Measurements from ENCODE around the gene GTPBP3. TPM values are rescaled to one million over a fixed set of nuclear protein-coding genes. Genes with fewer than 3 reads are reported as not detected.
"Not testable (repeated sequence)": the region's sequence is repeated elsewhere in the genome, so short reads cannot be mapped to it uniquely, and the experiment has no call there.

Gene GTPBP3, protein sequence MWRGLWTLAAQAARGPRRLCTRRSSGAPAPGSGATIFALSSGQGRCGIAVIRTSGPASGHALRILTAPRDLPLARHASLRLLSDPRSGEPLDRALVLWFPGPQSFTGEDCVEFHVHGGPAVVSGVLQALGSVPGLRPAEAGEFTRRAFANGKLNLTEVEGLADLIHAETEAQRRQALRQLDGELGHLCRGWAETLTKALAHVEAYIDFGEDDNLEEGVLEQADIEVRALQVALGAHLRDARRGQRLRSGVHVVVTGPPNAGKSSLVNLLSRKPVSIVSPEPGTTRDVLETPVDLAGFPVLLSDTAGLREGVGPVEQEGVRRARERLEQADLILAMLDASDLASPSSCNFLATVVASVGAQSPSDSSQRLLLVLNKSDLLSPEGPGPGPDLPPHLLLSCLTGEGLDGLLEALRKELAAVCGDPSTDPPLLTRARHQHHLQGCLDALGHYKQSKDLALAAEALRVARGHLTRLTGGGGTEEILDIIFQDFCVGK
- 11.9 TPM for polyA plus RNA-seq (ENCODE audit: insufficient read length)

DNA sequence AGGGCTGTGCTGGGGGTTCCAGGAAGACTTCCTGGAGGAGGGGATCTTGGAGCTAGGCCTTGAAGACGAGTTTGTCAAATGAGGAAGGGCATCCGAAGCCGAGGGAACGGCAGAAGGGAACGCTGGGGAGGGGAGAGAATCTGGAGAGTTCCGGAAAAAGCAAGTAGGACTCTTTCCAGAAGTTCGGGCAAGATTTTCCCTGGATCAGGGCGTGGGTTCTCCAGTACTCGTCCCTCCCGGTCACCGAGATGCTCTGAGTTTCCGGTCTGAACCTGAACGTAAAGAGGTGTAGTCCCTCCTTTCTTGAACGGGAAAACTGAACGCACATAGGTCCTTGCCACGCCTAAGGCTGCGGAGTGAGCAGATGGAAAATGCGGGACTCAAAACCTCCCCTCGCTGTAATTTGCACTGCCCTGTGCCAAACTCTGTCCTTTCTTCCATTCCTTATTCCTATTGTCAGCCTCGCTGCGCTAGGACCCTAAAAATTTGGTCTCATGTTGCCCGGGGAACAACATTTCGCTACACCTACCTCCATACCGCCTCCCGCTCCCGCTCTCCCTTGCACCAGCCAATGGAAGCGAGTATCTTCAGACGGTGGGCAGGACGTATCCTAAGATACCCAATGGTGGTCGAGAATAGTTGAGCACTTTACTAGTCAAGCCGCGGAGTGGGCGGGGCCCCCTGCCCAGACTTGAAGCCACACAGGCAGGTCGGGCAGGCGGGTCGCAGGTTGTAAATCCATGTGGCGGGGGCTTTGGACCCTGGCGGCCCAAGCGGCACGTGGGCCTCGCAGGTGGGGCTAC, at the start of gene GTPBP3:
Gene GTPBP3 (plus strand): TSS at position 682 of the 803 bp plus-strand sequence. CDS start 59 bp downstream, at position 741.
- peak; percentile 97 for DNase-seq (ENCODE audit: low read depth)

DNA sequence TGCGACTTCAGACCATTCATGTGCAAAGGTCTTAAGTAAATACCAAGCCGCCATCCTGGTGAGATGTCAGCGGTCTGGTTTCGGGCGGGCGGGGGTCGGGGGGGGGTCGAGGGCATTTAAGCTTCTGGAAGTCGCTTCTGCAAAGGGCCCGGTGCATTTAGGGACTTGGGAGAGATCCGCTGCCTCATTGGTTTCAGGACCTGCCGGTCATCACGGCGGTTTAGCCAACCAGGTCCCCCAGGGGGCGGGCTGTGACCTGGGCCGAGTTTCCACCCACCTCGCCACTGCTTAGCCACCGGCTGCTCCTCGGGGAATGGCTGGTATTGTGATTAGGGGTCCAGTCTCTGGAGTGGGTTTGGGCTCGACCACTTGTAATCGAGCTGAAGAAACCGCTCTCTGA, 47.9 kb upstream of the GTPBP3 start:
- DNase-seq (ENCODE audit: low read depth): no peak

DNA sequence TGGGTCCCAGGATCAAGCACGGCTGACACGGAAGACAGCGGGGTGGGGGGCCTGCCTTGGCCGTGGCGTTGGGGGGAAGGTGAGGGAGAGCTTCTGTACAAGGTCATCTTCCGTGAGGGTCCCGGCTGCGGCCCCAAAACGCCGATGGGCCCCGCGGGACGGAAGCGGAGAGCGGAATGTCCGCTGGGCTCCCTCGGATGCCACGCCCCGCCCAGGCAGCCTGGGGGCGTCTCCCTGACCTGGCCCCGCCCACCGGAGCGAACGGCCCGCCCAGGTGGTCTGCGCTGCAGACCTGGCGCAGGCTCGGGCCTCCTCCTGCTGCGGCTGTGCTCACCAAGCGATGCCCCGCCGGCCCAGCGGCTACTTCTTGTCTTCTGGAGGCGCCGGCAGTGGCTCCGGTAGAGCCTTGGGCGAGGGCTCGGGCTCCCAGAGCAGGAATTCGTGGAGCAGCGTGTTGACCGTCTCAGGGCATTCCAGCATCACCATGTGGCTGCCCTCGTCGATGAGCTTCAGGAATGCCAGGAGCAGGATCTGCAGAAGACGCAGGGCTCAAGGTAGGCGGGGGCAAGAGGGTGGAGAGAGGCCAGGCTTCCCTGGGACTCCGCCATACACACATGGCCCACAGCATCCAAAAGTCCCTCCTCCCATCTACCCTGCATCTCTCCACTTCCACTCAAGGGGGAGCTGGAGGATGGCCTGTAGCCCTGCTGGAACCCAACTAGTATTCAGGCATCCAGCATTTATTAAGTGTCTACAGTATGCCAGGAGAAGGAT, 44.9 kb upstream of the GTPBP3 start:
- DNase-seq (ENCODE audit: low read depth): peak; percentile 60

DNA sequence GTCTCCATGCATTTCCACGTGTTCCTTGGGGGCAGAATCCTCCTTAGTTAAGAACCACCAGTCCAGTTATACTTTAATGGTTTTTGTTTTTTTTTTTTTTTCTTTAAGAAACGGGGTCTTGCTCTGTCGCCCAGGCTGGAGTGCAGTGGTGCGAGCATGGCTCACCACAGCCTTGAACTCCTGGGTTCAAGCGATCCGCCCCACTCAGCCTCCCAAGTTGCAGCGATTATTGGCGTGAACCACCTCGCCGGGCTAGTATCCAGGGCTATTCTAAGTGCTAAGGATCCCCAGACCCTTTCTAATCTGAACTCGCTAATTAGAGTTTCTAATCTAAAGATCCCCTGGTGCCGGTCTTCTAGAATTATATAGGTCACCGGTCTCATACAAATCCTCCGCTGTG, 43.7 kb upstream of the GTPBP3 start:
- no peak for DNase-seq (ENCODE audit: low read depth)

DNA sequence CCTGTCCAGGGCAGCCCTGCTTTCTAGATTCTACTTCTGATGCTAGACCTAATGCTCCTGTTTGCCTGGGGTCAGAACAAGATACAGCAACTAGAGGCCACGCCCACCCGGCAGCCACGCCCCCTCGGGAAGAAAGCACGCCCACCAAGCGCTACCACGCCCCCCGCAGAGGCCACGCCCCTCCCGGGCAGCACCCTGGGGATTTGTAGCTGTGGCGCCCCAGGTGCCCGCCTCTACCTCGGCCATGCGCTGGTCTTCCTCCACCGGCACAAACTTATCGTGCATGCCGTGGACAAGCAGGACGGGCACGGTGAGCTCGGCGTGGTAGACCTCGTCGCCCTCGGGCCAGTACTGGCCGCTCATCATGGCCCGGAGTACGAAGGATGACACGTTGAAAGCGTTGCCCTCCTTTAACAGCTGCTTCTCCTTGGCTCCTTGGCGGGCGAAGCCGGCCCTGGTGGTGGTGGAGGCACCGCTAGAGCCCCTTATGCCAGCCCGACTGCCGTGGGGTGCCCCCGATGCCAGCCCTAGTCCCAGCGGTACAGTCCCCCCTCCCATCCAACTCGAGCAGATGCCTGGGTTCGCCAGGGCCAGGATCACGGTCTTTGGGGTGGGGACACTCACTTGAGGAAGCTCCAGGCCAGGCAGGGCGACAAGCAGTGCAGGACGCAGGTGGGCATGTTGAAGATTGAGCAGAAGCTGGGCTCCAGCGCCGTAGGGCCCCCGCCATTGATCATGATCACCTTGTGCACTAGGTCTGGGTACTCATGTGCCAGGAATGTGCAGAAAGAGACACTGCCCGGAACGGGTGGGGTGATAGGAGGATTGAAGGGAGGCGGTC, 43.1 kb upstream of the GTPBP3 start:
- DNase-seq (ENCODE audit: low read depth): no peak

DNA sequence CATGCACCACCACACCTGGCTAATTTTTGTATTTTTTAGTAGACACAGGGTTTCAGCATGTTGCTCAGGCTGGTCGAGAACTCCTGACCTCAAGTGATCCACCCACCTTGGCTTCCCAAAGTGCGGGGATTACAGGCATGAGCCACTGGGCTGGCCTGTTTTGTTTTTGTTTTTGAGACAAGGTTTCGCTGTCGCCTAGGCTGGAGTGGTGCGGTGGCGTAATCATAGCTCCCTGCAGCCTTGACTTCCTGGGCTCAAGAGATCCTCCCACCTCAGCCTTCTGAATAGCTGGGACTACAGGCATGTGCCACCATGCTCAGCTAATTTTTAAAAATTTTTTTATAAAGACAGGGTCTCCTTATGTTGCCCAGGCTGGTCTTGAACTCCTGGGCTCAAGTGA, 41.8 kb upstream of the GTPBP3 start:
- DNase-seq (ENCODE audit: low read depth): not testable (repeated sequence)

DNA sequence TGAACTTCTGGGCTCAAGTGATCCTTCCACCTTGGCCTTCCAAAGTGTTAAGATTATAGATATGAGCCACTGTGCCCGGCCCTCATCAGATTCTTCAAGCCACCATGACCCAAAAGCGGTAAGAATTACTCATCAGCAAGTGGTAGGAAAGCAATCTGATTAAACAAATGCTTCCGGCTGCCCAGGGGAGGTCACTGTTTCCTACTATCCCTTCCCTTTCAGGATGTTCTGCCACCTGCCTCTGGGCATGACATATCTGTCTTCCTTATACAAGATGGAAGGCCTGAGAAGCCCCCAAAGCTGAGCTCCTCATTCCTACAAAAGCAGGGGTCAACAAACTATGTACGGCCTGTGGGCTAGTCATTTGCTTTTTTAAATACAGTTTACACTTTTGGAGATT, 41.1 kb upstream of the GTPBP3 start:
- no peak for DNase-seq (ENCODE audit: low read depth)

DNA sequence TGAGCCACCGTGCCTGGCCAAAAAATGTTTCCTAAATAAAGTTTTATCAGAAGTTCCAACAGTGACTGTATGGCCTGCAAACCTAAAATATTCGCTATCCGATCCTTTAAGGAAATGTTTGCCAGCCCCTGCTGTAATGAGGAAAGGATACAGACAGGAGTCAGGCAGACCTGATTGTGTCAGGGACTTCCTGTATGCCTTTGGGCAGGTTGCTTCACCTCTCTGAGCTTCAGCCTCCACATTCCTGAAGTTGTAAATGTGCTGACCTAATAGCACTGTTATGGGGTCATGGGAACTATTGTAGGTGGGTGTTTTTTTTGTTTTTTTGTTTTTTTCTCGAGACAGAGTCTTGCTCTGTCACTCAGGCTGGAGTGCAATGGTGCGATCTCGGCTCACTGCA, 40.4 kb upstream of the GTPBP3 start:
- no peak for DNase-seq (ENCODE audit: low read depth)

DNA sequence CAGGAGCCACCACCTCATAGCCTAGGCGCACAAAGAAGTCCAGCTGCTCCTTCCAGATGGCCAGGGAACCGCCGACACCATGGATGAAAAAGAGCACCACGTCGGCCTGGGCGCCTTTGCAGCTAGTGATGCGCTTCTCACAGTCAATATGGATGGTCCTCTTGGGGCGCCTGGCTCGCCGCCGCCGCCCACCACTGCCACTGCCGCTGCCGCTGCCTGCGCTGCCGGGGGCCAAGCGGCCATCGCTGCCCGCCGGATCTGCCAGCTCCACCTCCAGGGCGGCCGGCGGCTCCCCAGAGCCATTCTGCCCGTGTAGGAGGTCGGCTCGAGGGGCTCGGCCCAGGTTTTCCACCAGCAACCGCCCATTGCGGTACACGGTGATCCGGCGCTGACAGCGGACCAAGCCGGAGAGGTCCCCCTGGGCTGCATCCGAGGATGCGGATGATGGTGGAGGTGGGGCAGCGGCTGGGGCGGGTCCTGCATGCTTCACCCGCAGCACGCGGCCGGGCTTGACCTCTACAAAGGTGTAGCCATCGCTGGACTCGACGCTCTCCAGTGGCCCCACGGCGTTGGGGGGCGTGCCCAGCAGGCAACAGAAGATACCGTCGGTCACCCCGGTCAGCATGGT, 36.2 kb upstream of the GTPBP3 start:
- no peak for DNase-seq (ENCODE audit: low read depth)

DNA sequence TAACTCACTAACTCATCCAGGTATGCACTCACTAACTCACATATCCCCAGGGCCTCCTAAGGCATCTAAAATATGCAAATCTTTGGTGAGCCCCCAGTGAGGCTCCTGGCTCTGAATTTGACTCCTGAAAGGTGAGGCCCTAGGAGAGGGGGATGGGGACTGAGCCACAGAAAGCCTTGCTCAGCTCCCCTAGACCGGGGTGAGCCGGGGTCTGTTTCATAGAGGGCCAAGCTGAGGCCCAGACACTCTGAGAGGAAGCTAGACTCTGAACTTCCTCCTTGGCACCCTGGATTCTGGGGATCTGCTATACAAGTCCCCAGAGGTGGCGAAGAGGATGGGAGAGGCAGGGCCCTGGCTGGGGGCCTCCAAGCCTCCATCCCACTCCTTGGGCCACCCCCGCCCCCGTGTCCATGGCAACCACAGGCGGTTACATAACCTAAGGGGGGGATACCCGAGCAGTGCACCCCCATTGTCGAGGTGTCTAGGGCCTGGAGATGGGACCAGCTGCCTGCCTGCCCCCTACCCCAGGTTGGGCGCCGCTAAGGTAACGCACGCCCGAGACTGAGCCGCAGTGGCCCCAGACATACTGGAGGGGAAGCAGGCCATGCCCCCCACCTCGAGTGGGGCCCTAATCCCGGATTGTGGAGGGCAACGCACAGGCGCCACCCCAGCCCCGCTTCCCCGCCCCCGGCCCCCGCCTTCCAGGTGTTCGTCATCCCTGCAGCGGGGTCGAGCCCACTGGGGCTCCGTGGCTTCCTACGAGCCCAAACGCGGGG, 34.8 kb upstream of the GTPBP3 start:
- DNase-seq (ENCODE audit: low read depth): no peak

DNA sequence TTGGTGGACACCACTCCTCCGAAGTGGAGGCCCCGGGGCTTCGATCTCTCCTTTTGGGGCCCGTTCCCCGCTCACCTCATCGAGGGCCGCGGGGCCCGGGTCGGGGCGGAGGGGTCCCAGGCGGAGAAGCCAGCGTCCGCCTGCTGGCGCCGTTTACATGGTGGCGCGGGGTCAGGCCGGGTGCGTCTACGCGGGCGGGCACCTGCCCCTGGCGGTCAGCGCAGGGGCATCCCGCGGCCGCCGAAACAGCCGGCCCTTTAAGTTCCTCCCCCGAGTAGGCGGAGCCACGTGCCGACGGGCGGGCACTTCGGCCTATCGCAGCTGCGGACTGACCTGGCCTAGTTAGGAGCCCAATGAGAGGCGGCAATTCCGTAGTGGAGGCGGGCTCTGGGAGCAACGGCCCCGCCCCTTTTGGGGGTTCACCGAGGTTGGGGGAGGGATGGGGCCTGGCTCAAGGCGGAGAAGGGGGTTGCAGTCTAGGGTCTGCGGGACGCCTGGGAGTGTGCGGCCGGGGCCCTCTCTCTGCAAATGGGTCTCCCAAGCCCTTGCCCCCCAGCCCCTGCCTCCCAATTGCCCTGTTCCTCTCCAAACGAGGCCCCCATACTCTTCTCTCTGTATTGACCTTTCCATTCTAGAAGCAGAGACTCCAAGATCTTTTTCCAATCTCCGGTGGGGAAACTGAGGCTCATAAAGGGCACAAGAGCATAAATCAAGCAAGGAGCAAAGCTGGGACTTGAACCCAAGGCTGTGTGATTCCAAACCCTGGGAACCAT, 34.0 kb upstream of the GTPBP3 start, which contains the start of gene ABHD8:
Gene ABHD8 (minus strand): TSS at position 259 of the 773 bp plus-strand sequence. CDS start 1,809 bp downstream, outside the sequence.
- peak; percentile 88 for DNase-seq (ENCODE audit: low read depth)

DNA sequence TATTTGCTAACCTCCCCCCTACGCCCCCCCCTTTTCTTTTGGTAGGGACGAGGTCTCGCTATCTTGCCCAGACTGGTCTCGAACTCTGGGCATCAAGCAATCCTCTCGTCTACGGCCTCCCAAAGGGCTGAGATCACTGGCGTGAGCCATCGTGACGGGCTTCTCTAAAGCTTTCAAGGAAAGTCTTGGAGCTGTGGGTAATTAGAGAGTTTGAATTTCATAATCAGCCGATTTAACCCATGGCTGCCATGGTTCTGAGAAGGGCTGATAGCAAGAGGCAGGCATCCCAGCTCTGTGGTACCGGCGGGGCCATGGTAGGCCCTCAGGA, 33.4 kb upstream of the GTPBP3 start:
- no peak for DNase-seq (ENCODE audit: low read depth)

DNA sequence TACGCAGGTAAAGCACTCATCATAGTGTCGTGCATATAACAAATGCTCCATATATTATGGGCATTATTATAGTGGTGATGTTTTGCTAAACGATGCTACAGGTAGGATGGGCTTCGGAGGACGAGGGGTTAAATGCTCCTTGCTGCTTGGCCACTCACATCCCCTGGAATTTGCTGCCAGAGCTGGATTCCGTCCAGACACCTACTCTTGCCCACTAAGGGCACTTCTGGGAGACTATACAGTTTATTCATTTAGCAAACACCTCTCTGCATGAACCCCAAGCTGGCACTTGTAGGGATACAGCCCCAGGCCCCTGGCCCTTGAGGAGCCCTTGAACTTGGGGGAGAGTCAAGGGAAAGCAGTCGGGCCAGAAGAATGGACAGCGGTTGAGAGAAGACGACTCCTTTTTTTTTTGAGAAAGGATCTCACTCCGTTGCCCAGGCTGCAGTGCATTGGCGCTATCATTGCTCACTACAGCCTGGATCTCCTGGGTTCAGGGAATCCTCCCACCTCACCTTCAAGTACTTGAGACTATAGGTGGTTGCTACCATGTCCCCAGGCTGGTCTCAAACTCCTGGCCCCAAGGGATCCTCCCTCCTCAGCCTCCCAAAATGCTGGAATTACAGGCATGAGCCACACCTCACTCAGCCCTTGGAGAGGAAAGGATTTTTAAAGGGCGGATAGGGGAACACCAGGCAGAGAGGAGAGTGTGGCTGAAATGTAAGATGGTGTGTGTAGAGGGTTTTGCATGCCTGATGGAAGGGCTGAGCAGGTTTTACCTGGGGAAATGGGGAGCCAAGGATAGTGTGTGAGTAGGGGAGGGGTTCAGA, 32.8 kb upstream of the GTPBP3 start:
- no peak for DNase-seq (ENCODE audit: low read depth)

DNA sequence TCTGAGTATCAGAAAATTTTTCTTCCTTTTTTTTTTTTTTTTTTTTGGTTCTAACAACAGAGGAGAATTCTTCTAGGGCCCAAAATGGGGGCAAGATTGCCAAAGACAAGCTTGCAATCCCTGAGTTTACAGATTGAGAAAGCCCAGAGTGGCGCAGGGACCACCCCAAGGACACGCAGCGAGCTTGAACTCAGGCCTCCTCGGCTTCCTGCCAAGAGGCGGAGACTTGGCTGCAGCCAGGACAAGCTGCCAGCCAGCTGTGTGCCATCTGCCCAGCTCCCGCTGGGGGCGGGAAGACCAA, 32.2 kb upstream of the GTPBP3 start:
- DNase-seq (ENCODE audit: low read depth): no peak

DNA sequence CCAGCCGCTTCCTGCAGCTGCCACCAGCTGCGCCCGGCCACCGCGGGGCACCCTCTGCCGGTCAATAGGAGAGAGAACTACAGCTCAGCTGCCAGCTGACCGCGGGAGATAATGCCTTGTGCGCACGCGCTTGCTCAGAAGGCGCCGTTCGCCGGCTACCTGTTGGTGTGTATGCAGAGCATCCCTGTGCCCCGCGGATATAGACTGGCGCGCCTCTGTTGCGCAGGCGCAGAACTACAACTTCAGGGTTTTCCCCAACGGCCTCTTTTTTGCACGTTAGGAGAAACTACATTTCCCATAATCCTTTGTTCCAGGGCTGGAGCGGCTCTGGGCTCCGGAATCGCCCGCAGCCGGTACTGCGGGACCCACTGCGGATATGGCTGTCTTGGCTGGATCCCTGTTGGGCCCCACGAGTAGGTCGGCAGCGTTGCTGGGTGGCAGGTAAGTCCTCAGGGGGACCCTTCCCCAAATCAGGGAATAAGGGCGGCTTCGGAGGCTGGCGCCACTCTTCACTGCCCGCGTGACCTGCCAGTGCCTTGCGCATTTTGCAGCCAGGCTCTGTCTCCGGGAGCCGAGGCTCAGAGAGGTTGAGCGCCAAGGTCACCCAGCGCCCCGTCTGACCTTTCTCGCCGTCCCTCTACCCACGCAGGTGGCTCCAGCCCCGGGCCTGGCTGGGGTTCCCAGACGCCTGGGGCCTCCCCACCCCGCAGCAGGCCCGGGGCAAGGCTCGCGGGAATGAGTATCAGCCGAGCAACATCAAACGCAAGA, 31.7 kb upstream of the GTPBP3 start, which contains the start of gene MRPL34:
Gene MRPL34 (plus strand): TSS at position 356 of the 768 bp plus-strand sequence. CDS start 21 bp downstream, at position 377.
- DNase-seq (ENCODE audit: low read depth): peak; percentile 78

DNA sequence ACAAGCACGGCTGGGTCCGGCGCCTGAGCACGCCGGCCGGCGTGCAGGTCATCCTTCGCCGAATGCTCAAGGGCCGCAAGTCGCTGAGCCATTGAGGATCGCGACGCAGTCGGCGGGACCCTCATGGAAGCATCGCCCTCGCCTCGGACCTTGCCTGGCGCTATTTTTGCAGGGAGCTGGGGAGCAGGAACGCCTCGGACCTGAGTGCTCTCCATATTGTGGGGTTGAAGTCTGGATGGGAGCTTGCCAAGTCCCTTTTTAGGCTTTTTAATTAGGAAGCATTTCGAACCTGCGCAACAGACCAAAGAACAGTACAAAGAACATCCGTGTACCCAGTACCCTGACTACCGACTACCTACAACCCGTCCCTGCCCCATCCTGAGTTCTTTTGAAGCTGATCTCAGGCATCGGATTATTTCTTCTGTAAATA, 31.1 kb upstream of the GTPBP3 start:
- no peak for DNase-seq (ENCODE audit: low read depth)

DNA sequence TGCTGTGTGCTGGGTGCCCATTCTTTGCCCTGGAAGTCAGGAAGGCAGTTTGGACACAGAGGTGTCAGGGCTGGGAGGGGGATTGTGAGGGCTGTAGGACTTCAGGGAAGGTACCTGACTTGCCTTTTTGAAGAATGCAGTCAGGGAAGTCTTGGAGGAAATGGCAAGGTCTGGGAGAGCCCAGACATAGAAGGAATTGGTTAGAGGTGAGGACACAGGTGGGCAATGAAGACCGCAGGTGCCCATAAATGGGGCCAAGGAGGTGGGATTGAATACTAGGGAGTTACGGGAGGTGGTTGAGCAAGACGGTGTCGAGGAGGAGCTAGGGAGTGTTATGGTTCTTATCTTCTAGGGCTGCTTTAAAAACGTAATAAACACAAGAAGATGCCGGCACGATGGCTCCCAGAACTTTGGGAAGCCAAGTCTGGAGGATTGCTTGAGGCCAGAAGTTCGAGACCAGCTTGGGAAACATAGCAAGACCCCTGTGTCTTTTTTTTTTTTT, 29.4 kb upstream of the GTPBP3 start:
- DNase-seq (ENCODE audit: low read depth): no peak

All from forelimb muscle (tissue), 1 donor.